ENCODE data around the gene ZCCHC14. TPM values are rescaled to one million over a fixed set of nuclear protein-coding genes. Genes with fewer than 3 reads are reported as not detected.

The ZCCHC14 gene
- total RNA-seq: 1 to 10 TPM; 5.5 to 5.7 TPM

GRCh38 chr16:87492721-87493607 is at the start of gene ZCCHC14:
Gene ZCCHC14, minus strand, starts transcription at chr16:87493024. Its CDS starts 786 bp downstream, at chr16:87492238.
- Mint-ChIP-seq H3K36me3 (peaks cover 4% of the 10 kb centered on the region), H3K9me3 (no peaks in the 10 kb centered on the region), H3K4me3 (peak within 1 kb of the TSS; percentile 87), H3K4me1 (peaks cover 53% of the 10 kb centered on the region), H3K27me3 (peaks cover 13% of the 10 kb centered on the region), H3K27ac (peak within 1 kb of the TSS; percentile 60)
- DNase-seq: peak; percentile 100

DNA sequence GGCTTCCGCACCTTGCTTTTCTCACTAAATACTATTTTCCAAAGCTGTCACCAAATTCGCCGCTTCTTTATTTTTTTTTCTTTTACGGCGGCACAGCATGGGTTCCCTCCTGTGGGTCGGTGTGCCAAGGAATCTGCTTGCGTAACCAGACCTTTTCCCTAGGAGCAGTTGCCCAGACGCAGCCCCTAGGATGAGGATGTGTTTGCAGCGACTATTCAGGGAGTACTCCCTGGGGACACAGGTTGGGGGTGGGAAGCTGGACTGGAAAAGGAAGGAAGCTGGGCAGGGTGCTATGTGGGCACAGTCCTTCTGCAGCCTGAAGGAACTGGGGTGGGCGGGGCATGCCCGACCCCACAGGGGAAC is 49.0 kb upstream of the ZCCHC14 start:
- no peak for DNase-seq
- Mint-ChIP-seq H3K4me3 (no peak overlapping the region), H3K36me3 (no peaks in the 10 kb centered on the region), H3K4me1 (peaks cover 10% of the 10 kb centered on the region), H3K9me3 (peaks cover 6% of the 10 kb centered on the region), H3K27ac (no peak overlapping the region), H3K27me3 (peaks cover 37% of the 10 kb centered on the region)

GRCh38 chr16:87541147-87541871 is 48.5 kb upstream of the ZCCHC14 start:
- H3K27me3 Mint-ChIP-seq: peaks cover 38% of the 10 kb centered on the region
- peaks cover 5% of the 10 kb centered on the region for H3K9me3 Mint-ChIP-seq
- no peak overlapping the region for H3K27ac Mint-ChIP-seq

GRCh38 chr16:87540897-87541146 is 48.0 kb upstream of the ZCCHC14 start:
- DNase-seq: no peak
- peaks cover 42% of the 10 kb centered on the region for H3K27me3 Mint-ChIP-seq
- no peak overlapping the region for H3K27ac Mint-ChIP-seq
- H3K4me1 Mint-ChIP-seq: peaks cover 10% of the 10 kb centered on the region
- H3K36me3 Mint-ChIP-seq: no peaks in the 10 kb centered on the region
- H3K4me3 Mint-ChIP-seq: no peak overlapping the region
- peaks cover 3% of the 10 kb centered on the region for H3K9me3 Mint-ChIP-seq

More at GRCh38 chr16:87541147-87541871, 48.5 kb upstream of the ZCCHC14 start:
- Mint-ChIP-seq H3K4me3 (no peak overlapping the region), H3K36me3 (no peaks in the 10 kb centered on the region), H3K4me1 (peaks cover 10% of the 10 kb centered on the region)
- DNase-seq: no peak

DNA sequence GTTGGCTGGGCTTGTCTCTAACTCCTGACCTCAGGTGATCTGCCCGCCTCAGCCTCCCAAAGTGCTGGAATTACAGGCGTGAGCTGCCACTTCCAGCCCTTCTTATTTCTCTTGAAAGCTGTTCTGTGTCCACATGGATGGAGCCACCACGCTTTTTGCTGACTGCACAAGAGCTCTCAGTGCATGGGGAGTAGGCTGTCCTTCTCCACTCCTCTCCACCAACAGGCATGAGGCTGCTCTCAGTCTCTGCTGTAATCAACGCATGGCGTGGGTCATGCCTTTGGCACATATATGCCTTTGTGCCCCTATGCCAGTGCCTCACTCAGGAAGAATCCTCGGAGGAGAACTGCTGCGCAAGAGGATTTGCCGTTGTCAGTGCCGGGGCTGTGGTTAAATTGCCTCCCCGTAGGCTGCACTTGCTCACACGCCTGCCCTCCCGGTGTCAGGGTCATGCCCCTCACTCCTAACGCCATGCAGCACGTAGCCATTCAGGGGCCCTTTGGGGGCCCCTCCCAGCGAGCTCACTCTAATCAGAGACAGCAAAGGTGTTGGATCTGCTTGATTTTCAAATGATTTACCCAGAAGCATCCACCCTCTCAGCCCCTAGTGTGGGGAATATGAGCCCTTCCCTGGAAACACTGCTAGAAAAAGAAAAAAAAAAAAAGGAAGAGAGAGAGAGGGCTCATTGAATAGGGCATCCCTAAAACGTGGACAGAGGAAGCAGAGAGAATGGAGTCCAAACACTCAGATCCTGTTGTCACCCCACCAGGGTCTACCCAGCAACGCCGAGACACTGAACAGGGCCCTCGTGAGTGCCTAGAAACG is 47.5 kb upstream of the ZCCHC14 start:
- H3K9me3 Mint-ChIP-seq: no peaks in the 10 kb centered on the region
- no peak for DNase-seq
- H3K4me3 Mint-ChIP-seq: no peak overlapping the region
- no peaks in the 10 kb centered on the region for H3K36me3 Mint-ChIP-seq
- H3K4me1 Mint-ChIP-seq: peaks cover 10% of the 10 kb centered on the region
- no peak overlapping the region for H3K27ac Mint-ChIP-seq
- H3K27me3 Mint-ChIP-seq: peaks cover 44% of the 10 kb centered on the region

DNA sequence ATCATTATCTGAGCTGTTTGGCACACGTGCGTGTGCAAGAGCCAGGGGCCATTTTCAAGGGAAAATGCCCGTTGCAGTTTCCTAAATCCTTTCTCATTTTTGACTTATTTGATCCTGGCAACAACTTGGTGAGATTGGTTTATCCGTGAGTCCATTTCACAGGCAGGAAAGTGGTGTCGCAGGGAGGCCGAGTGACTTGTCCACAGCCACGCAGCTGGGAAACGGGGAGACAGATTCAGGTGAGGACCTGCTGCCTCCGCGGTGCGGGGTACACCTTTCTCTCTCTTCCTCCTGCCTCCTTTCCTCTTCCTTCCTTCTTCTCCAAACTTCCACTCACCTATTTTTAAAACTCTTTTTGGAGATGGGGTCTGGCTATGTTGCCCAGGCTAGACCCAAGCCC is 46.3 kb upstream of the ZCCHC14 start:
- Mint-ChIP-seq H3K4me1 (peaks cover 8% of the 10 kb centered on the region), H3K27ac (no peak overlapping the region), H3K27me3 (peaks cover 51% of the 10 kb centered on the region), H3K4me3 (no peak overlapping the region), H3K9me3 (peaks cover 4% of the 10 kb centered on the region), H3K36me3 (no peaks in the 10 kb centered on the region)
- DNase-seq: no peak

GRCh38 chr16:87538594-87538993 is 45.8 kb upstream of the ZCCHC14 start:
- Mint-ChIP-seq H3K4me1 (peaks cover 5% of the 10 kb centered on the region), H3K36me3 (no peaks in the 10 kb centered on the region), H3K27ac (no peak overlapping the region), H3K4me3 (no peak overlapping the region), H3K27me3 (peaks cover 51% of the 10 kb centered on the region), H3K9me3 (peaks cover 4% of the 10 kb centered on the region)
- DNase-seq: peak; percentile 32

- no peaks in the 10 kb centered on the region for H3K36me3 Mint-ChIP-seq
- peaks cover 5% of the 10 kb centered on the region for H3K9me3 Mint-ChIP-seq
- DNase-seq: no peak
- peaks cover 51% of the 10 kb centered on the region for H3K27me3 Mint-ChIP-seq
- H3K4me3 Mint-ChIP-seq: no peak overlapping the region
- H3K27ac Mint-ChIP-seq: no peak overlapping the region
- H3K4me1 Mint-ChIP-seq: peaks cover 5% of the 10 kb centered on the region
Observed at GRCh38 chr16:87538160-87538559, 45.3 kb upstream of the ZCCHC14 start.

- H3K36me3 Mint-ChIP-seq: no peaks in the 10 kb centered on the region
- DNase-seq: no peak
- H3K4me3 Mint-ChIP-seq: no peak overlapping the region
- H3K27me3 Mint-ChIP-seq: peaks cover 50% of the 10 kb centered on the region
- H3K27ac Mint-ChIP-seq: no peak overlapping the region
- peaks cover 5% of the 10 kb centered on the region for H3K4me1 Mint-ChIP-seq
- peaks cover 12% of the 10 kb centered on the region for H3K9me3 Mint-ChIP-seq
Observed at GRCh38 chr16:87536795-87537142, 43.9 kb upstream of the ZCCHC14 start.

- Mint-ChIP-seq H3K4me1 (peaks cover 5% of the 10 kb centered on the region), H3K27ac (no peak overlapping the region), H3K36me3 (no peaks in the 10 kb centered on the region), H3K9me3 (peaks cover 12% of the 10 kb centered on the region), H3K4me3 (no peak overlapping the region), H3K27me3 (peaks cover 44% of the 10 kb centered on the region)
- DNase-seq: no peak
Observed at GRCh38 chr16:87535855-87536794, 43.3 kb upstream of the ZCCHC14 start.

- Mint-ChIP-seq H3K27ac (no peak overlapping the region), H3K27me3 (peaks cover 43% of the 10 kb centered on the region), H3K4me3 (no peak overlapping the region), H3K36me3 (no peaks in the 10 kb centered on the region), H3K4me1 (peaks cover 5% of the 10 kb centered on the region), H3K9me3 (peaks cover 16% of the 10 kb centered on the region)
- DNase-seq: no peak
Observed at GRCh38 chr16:87535457-87535854, 42.6 kb upstream of the ZCCHC14 start.

DNA sequence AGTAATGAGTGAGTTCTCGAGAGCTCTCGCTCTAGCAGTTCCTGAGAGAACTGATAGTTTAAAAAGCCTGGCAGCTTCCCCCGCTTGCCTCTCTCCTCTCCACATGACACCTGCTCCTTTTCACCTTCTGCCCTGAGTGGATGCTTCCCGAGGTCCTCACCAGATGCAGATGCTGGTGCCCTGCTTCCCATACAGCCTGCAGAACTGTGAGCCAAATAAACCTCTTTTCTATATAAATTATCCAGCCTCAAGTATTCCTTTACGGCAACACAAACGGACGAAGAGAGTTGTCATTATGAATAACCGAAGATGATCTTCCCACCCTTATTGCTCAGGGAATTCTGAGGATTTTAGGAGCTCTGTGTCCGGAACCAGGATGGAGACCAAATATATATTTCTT is 41.9 kb upstream of the ZCCHC14 start:
- Mint-ChIP-seq H3K9me3 (peaks cover 19% of the 10 kb centered on the region), H3K27ac (no peak overlapping the region)

GRCh38 chr16:87534030-87534653 is 41.3 kb upstream of the ZCCHC14 start:
- H3K4me3 Mint-ChIP-seq: no peak overlapping the region
- no peaks in the 10 kb centered on the region for H3K36me3 Mint-ChIP-seq
- peaks cover 31% of the 10 kb centered on the region for H3K27me3 Mint-ChIP-seq
- H3K4me1 Mint-ChIP-seq: peaks cover 5% of the 10 kb centered on the region
- DNase-seq: no peak
- peaks cover 25% of the 10 kb centered on the region for H3K9me3 Mint-ChIP-seq
- H3K27ac Mint-ChIP-seq: no peak overlapping the region

More for the DNA sequence above, 41.9 kb upstream of the ZCCHC14 start:
- H3K4me3 Mint-ChIP-seq: no peak overlapping the region
- H3K4me1 Mint-ChIP-seq: peaks cover 5% of the 10 kb centered on the region
- DNase-seq: no peak
- peaks cover 36% of the 10 kb centered on the region for H3K27me3 Mint-ChIP-seq
- no peaks in the 10 kb centered on the region for H3K36me3 Mint-ChIP-seq

- Mint-ChIP-seq H3K36me3 (no peaks in the 10 kb centered on the region), H3K9me3 (peaks cover 27% of the 10 kb centered on the region), H3K4me3 (no peak overlapping the region), H3K27me3 (peaks cover 31% of the 10 kb centered on the region), H3K4me1 (peaks cover under 1% of the 10 kb centered on the region), H3K27ac (no peak overlapping the region)
- no peak for DNase-seq
Observed at GRCh38 chr16:87533061-87533460, 40.2 kb upstream of the ZCCHC14 start.
